ENCODE data around the gene CLBA1.

CLBA1 gene

GRCh38 chr14:104992501-104992900, 6.9 kb downstream of the CLBA1 start:
- Histone ChIP-seq H3K36me3 (replicated peaks; ENCODE audit: low read depth, low read length) (no peaks in the 10 kb centered on the region), H2AFZ (ENCODE audit: low read depth, low read length) (no peak overlapping the region), H3K79me2 (ENCODE audit: low read length) (no peaks in the 10 kb centered on the region), H4K20me1 (ENCODE audit: insufficient read depth, low read length) (no peaks in the 10 kb centered on the region), H3K27ac (ENCODE audit: low read length) (no peak overlapping the region), H3K27me3 (ENCODE audit: low read depth, low read length) (no peaks in the 10 kb centered on the region), H3K4me3 (ENCODE audit: low read length) (no peak overlapping the region), H3K4me2 (ENCODE audit: low read length) (no peak overlapping the region), H3K9me3 (ENCODE audit: insufficient read depth, low read length) (no peaks in the 10 kb centered on the region), H3K9ac (ENCODE audit: low read length) (no peak overlapping the region), H3K4me1 (ENCODE audit: low read length) (no peaks in the 10 kb centered on the region)
- no peak for TF ChIP-seq CTCF (IDR thresholded peaks at IDR 0.05; ENCODE audit: low read depth, low read length)
- no peak for TF ChIP-seq EZH2phosphoT487 (IDR thresholded peaks at IDR 0.05; ENCODE audit: low read depth)

GRCh38 chr14:104993306-104993705, 7.7 kb downstream of the CLBA1 start:
- H3K4me3 ChIP-seq (ENCODE audit: low read length), result no peak overlapping the region
- H3K27me3 ChIP-seq (ENCODE audit: low read depth, low read length), result no peaks in the 10 kb centered on the region
- TF ChIP-seq CTCF (IDR thresholded peaks at IDR 0.05; ENCODE audit: low read depth, low read length) (no peak), EZH2phosphoT487 (IDR thresholded peaks at IDR 0.05; ENCODE audit: low read depth) (no peak)
- no peak overlapping the region for H3K9ac ChIP-seq (ENCODE audit: low read length)
- H3K4me1 ChIP-seq (ENCODE audit: low read length), result no peaks in the 10 kb centered on the region
- no peak overlapping the region for H3K4me2 ChIP-seq (ENCODE audit: low read length)
- H3K36me3 ChIP-seq (replicated peaks; ENCODE audit: low read depth, low read length), result no peaks in the 10 kb centered on the region
- no peak overlapping the region for H2AFZ ChIP-seq (ENCODE audit: low read depth, low read length)
- no peaks in the 10 kb centered on the region for H3K79me2 ChIP-seq (ENCODE audit: low read length)
- no peaks in the 10 kb centered on the region for H4K20me1 ChIP-seq (ENCODE audit: insufficient read depth, low read length)
- no peak overlapping the region for H3K27ac ChIP-seq (ENCODE audit: low read length)
- no peaks in the 10 kb centered on the region for H3K9me3 ChIP-seq (ENCODE audit: insufficient read depth, low read length)

- H3K79me2 ChIP-seq (ENCODE audit: low read length), result no peaks in the 10 kb centered on the region
- no peaks in the 10 kb centered on the region for H3K9me3 ChIP-seq (ENCODE audit: insufficient read depth, low read length)
- H3K36me3 ChIP-seq (replicated peaks; ENCODE audit: low read depth, low read length), result peaks cover 3% of the 10 kb centered on the region
- H3K27ac ChIP-seq (ENCODE audit: low read length), result no peak overlapping the region
- no peaks in the 10 kb centered on the region for H3K27me3 ChIP-seq (ENCODE audit: low read depth, low read length)
- no peak overlapping the region for H3K9ac ChIP-seq (ENCODE audit: low read length)
- H4K20me1 ChIP-seq (ENCODE audit: insufficient read depth, low read length), result no peaks in the 10 kb centered on the region
- H3K4me2 ChIP-seq (ENCODE audit: low read length), result no peak overlapping the region
- no peak for TF ChIP-seq EZH2phosphoT487 (IDR thresholded peaks at IDR 0.05; ENCODE audit: low read depth)
- H3K4me1 ChIP-seq (ENCODE audit: low read length), result no peaks in the 10 kb centered on the region
- H3K4me3 ChIP-seq (ENCODE audit: low read length), result no peak overlapping the region
- H2AFZ ChIP-seq (ENCODE audit: low read depth, low read length), result no peak overlapping the region
Measured at GRCh38 chr14:104993808-104994591, 8.4 kb downstream of the CLBA1 start.

- Histone ChIP-seq H3K4me2 (ENCODE audit: low read length) (no peak overlapping the region), H3K9me3 (ENCODE audit: insufficient read depth, low read length) (no peaks in the 10 kb centered on the region), H3K4me1 (ENCODE audit: low read length) (no peaks in the 10 kb centered on the region), H2AFZ (ENCODE audit: low read depth, low read length) (no peak overlapping the region), H3K36me3 (replicated peaks; ENCODE audit: low read depth, low read length) (peaks cover 13% of the 10 kb centered on the region), H3K27me3 (ENCODE audit: low read depth, low read length) (no peaks in the 10 kb centered on the region), H3K27ac (ENCODE audit: low read length) (no peak overlapping the region), H3K79me2 (ENCODE audit: low read length) (no peaks in the 10 kb centered on the region), H3K4me3 (ENCODE audit: low read length) (no peak overlapping the region), H4K20me1 (ENCODE audit: insufficient read depth, low read length) (no peaks in the 10 kb centered on the region), H3K9ac (ENCODE audit: low read length) (no peak overlapping the region)
- TF ChIP-seq CTCF (IDR thresholded peaks at IDR 0.05; ENCODE audit: low read depth, low read length), result no peak
Measured at GRCh38 chr14:104994978-104995377, 9.4 kb downstream of the CLBA1 start.
